ENCODE data around the gene UQCR10. TPM values are rescaled to one million over a fixed set of nuclear protein-coding genes. Genes with fewer than 3 reads are reported as not detected.
"Not testable (repeated sequence)": the region's sequence is repeated elsewhere in the genome, so short reads cannot be mapped to it uniquely, and the experiment has no call there.

UQCR10 gene
- polyA plus RNA-seq, 4 donors: 141 to 159 (median 154) TPM

DNA sequence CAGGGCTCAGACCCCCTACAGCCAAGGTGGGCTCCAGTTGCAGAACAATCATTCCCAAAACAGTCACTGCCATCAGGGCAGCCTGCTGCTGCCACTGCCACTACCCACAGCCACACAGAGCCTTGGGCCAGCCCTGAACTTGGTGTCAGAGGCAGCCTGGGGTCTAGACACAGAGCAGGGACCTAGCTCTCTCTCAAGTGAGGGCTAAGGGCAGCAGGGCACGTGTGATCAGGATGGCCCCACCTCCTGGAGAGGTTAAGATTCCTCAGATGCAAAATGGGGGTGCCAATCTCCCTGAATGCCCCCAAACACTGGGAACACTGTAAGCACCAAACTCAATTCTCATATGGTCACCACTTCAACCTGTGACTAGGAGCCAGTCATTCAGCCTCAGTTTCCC lies 31.8 kb upstream of the UQCR10 start:
- DNase-seq (ENCODE audit: low read depth in 4 of 4, low spot score in 3 of 4): no peak

DNA sequence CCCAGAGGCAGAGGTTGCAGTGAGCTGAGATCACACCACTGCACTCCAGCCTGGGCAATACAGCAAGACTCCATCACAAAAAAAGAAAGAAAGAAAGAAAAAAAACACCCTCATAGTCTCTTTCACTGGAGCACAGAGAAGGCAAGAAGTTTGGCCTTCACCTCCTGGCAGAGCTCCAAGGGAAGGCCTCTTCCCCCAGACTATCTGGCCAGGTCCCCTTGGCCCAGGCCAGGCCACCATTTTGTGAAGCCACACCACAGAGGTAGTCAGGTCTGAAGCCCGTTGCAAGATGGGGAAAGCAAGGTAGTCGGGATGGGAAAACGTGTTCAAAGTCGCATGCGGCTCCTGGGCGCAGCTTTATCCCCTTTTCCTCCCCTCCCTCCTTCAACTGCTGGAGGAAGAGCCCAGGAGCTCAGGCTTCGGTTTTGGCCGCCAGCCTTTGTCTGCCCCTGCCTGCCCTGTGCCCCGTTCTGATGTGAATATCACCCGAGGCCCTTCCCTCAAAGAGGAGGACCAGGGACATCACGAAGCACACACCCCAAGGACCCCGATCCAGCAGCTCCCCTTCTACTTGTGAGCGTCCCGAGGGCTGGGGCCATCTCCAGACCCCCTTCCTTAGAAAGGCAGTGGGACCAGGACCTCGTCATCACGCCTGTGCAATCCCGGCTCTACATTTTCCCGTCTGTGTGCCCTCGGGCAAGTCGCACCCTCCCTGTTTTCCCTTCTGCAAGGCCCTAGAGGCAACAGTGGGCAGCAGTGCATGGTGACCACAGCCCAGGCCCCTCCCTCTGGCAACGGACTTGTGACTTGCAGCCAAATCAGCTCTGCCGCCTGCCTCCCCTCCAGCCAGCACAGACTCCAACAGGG lies 29.7 kb upstream of the UQCR10 start:
- DNase-seq (ENCODE audit: low read depth in 4 of 4, low spot score in 3 of 4): no peak

DNA sequence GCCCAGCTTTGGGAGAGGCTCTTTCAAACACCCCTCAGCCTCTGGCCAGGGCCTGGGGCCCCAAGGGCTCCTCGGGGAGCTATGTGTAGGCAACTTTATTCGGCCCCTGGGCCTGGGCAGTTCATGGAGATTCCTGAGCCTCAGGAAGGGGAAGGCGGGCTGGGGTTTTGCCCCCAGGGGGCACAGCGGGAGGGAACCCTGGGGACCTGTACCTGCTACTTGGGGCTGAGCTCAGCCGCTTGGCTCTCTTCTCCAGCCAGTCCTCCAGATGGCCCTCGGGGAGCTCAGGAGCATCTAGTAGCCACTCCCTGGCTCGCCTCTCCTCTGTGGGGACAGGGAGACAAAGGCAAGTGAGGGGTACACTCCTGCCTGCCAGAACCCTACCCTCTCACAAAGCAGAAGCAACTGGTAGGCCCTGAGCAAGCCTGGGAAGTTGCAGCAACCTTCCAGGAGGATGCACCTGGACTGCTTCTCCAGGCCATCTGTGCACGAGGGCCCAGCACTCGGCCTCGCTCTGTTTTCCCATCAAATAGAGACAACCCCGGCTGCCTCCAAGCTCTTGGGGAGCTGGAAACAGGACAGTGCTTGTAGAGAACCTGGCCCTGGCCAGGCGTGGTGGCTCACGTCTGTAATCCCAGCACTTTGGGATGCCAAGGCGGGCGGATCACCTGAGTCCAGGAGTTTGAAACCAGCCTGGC lies 28.9 kb upstream of the UQCR10 start:
- no peak for DNase-seq (ENCODE audit: low read depth in 4 of 4, low spot score in 3 of 4)

DNA sequence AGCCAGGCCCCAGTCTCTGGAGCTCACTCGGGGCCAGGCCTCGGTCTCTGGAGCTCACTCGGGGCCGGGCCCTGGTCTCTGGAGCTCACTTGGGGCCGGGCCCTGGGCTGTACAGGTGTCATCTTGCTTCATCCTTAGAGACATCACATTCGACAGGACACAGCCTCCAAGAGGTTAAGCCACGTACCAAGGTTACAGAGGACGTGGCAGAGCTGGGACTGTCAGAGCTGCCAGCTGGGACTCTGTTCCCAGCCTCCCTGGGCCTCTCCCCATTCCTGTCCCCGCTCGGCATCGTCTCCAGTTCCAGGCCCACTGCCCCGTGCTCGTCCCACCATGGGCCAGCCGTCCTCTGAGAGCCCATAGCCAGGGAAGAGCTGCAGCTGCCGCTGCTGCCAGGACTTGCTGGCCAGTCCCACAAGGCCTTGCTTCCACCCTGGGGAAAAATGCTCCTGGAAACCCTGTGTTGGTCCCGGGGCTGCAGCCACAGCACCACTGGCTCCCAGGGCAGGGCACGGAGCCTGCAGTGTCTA lies 27.8 kb upstream of the UQCR10 start:
- DNase-seq (ENCODE audit: low read depth in 4 of 4, low spot score in 3 of 4): no peak

DNA sequence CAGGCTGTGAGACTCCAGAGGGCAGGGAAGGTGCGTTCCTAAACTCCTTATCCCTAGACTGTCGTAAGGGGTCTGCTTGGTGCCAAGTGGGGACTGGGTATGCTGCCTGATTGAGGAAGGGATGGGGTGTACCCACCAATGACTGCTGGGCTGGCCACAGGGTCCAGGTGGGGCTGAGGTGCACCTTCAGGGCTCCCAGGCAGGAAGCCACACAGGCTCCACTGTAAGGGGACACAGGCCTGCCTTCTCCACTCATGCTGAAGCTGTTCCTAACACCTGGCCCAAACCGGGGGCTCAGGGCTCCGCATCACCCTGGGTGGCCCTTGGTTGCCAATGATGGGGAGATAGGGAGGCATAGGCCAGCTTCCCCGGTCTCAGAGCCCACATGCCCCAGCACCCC lies 27.0 kb upstream of the UQCR10 start:
- DNase-seq (ENCODE audit: low read depth in 4 of 4, low spot score in 3 of 4): no peak

DNA sequence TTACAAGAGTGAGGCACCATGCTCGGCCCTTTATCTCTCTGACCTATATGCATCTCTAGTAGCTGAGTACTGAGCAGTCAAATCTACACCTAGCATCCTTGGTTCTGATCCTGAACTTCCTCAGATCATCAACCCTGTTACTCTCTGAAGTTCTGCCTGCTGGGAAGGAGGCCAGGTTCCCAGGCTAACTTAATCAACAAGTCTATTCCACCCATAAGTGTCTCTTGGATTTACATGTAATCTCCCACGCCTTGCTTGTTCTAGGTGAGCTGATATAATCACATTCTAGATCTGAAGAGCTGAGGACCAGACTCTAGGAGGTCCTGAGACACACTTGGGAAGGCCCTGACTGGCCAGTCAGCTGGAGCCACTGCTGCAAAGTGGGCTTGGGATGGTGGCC lies 25.2 kb upstream of the UQCR10 start:
- DNase-seq (ENCODE audit: low read depth in 4 of 4, low spot score in 3 of 4): no peak

DNA sequence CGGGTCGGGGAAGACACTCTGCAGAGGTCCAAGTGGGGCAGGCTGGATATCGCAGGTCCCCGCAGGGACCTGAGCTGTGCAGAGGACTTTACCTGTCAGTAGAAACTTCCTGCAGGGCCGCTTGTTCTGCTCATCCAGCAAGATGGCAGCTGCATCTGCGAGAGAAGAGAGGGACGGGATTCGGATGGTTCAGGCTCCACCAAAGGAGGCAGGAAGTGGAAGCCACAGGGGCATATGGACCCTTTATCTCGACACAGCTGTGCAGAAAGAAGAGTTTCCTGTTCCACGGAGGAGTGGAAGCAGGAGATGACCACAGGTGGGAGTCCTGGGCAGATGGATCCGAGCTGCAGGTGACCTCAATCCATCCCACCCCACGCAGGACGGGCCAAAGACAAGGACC lies 24.8 kb upstream of the UQCR10 start:
- DNase-seq (ENCODE audit: low read depth in 4 of 4, low spot score in 3 of 4): no peak

DNA sequence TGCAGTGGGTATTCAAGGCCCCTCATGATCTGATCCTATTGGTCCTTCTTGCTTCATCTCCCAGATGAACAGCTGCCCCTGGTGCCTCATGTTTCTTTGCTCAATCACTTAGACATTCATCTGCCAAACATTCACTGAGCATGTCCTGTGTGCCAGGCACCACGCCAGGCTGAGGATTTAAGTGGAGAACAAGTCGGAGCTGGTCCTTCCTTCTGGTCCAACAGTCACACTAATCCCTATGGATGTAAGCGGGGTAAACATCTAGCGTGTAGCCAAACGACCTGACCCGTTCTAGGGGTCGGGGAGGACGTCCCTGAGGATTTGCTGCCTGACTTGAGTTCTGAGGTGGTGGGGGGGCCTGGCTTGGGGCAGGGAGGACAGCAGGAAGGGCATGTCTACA lies 22.3 kb upstream of the UQCR10 start:
- no peak for DNase-seq (ENCODE audit: low read depth in 4 of 4, low spot score in 3 of 4)

DNA sequence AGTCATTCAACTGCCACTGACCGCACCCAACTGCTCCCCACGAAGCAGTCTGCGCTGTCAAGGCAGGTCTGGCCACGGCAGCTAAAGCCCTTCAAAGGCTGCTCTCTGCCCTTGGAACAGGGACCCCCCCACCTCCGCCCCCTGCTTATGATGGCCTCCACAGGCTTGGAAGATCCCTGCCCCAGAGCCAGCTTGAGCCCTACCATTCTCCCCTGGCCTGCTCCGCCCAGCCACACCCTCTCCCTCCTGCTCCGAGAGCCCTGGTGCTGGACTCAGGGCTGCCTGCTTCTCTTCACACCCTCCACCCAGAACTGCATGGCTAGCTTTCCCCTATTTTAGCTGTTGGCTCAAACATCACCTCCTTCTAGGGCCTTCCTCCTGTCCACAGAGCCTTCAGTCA lies 19.3 kb upstream of the UQCR10 start:
- DNase-seq (ENCODE audit: low read depth in 4 of 4, low spot score in 3 of 4): no peak

DNA sequence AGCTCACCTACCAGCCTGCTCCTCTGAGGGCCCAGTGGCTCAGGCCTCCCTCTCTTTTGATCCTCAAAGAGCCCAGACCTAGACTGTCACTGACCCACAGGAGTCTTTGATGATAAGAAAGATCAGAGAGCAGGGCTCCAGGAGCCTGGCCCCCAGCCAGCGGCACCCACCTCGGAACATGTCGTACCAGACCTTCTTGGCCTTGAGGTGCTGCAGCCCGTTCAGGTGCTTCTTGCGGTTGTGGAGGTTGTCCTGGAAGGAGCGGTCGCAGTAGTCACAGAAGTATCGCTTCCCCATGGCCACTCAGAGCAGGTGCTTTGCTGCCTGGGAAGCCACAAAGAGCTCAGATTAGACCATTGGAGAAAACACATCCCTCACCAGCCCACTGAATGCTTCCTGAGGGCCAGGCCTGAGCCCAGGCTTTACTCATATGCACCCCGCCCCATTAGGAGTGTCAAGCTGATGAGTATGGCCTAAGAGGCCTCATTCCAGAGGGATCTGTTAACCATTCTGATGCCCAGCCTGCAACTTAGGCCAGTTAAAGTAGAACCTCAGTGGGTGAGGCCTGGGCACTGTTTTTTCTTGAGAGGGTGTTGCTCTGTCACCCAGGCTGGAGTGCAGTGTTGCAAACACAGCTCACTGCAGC lies 18.8 kb upstream of the UQCR10 start:
- DNase-seq (ENCODE audit: low read depth in 4 of 4, low spot score in 3 of 4): no peak

DNA sequence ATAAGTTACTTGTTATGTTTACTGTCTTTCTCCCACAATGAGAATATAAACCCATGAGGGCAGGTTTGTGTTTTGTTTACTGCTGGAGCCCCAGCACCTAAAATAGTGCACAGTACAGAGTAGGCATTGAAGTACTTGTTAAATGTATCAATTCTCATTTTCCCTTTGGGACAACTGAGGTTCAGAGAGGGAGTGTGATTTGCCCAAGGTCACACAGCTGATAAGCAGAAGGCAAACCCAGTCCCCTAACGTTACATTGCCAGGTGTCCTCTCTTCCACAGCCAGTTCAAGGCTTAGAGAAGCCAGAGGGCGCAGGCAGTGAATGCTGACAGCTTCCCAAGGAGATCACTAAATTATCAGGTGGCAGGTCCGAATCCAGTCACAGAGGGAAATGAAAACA lies 17.1 kb upstream of the UQCR10 start:
- no peak for DNase-seq (ENCODE audit: low read depth in 4 of 4, low spot score in 3 of 4)

DNA sequence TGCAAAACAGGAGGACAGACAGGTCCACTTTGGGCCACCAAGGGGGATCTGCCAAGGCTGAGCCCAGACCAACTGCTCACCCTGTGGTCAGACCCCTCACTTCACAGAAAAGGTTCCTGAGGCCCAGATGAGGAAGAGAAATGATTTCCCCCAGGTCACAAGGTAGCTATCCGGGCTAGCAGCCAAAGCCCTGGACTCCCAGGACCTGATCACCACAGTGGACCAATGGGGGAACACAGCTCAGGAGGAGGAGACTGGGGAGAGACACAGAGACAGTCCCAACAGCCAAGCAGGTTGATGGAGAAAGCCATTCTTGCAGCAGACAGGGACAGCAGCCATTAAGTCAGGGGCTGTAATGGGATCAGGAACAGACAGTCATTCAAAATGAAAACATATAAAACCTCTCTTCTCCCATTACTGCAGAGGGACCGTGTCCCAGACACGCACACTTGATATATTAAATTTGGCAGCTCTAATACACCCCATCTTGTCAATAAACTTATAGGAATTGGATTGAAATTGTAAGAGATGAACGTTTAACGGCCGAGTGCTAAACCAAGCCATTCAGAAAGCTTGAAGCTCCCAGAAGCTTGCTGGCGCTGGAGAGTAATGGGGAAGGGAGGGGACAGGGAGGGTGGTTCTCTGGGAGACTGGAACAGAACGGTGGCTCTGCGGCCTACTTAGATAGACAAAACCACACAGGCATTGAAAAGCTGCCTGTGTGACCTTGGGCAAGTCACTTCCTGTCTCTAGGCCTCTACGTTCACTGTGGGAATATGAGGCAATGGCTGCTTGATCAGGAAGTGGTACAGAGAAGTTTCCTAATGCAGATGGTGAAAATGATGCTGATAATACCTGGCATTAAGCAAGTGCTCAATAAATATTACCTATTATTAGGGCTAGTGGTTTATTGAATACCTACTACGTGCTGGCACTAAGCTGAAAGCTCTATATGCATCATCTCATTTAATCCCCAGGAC lies 16.3 kb upstream of the UQCR10 start:
- DNase-seq (ENCODE audit: low read depth in 4 of 4, low spot score in 3 of 4): no peak

DNA sequence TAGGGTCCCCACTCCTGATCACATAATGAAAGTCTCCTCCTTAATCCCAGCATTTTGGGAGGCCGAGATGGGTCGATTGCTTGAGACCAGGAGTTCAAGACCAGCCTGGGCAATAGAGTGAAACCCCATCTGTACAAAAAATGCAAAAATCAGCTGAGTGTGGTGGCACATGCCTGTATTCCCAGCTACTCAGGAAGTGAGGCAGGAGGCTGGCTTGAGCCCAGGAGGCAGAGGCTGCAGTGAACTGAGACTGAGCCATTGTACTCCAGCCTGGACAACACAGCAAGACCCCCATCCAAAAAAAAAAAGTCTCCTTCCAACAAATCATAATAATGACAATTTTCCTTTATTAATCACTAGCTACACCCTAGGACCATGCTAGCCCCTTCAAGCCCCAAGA lies 15.5 kb upstream of the UQCR10 start:
- no peak for DNase-seq (ENCODE audit: low read depth in 4 of 4, low spot score in 3 of 4)

DNA sequence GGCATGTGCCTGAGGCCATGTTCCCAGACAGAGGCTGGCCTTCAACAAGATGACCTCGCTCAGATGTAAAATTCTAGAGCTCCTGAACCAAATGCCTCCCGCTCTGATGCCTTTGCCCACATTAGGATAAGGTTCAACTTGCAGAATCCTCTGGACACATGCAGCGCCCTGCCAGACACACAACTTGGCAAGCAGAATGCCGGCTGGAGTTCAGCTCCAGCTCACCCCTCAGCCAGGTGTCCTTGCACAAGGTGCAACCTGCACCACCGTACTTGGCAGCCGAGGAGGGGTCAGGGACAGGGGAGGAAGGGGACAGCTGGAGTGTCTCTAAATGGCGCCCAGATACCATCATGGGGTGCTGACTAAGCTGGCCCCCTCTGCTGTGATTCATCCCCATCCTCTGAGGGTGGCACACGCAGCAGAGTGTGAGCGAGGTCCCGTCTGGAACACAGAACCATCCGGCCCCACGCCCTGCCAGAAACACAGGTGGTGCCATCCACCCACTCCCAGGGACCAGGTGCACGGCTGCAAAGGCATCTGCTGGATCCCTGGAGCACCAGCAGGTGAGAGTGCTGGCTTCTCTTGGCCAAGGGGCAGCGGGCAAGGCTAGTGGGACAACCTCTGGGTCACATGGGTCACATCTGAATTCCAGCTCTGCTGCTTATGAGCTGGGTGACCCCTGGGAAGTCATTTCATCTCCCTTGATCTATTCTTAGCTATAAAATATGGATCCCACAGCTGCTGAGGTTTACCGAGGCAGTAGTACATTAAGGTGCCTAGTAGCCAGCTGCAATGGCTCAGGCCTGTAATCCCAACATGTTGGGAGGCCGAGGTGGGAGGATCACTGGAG lies 13.1 kb upstream of the UQCR10 start:
- no peak for DNase-seq (ENCODE audit: low read depth in 4 of 4, low spot score in 3 of 4)

DNA sequence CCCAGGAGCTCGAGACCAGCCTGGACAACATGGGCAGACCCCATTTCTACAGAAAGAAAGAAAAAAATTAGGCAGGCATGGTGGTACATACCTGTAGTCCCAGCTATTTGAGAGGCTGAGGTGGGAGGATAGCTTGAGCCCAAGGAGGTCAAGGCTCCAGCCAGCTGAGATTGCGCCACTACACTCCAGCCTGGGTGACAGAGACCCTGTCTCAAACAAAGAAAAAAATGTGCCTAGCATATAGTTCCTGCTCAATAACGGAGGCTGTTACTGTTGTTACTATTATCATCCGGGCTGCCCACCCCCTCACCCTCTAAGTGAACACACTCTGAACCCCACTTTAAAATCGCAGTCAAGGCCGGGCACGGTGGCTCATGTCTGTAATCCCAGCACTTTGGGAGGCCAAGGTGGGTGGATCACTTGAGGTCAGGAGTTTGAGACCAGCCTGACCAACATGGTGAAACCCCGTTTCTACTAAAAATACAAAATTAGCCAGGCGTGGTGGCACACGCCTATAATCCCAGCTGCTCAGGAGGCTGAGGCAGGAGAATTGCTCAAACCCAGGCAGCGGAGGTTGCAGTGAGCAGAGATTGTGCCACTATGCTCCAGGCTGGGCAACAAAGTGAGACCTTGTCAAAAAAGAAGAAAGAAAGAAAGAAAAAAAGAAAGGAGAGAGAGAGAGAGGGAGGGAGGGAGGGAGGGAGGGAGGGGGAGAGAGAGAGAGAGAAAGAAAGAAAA lies 12.3 kb upstream of the UQCR10 start:
- DNase-seq (ENCODE audit: low read depth in 4 of 4, low spot score in 3 of 4): not testable (repeated sequence)

DNA sequence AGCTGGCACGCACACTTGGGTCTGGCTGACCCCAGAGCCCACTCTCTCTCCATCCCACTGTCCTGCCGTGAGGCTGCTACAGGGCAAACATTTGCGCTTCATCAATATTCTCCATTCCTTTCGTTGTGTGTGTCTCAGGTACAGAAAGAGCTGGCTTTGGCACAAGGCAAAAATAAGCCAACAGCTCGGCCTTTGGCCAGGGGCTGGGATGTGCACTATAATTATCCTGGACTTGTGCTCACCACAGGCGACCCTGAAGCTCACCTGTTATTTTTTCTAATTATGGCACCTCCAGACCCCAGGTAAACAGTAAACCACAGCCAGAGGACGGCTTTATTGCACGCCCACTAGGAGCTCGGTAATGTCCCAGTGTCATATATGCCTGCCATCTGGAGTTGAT lies 11.3 kb upstream of the UQCR10 start:
- no peak for DNase-seq (ENCODE audit: low read depth in 4 of 4, low spot score in 3 of 4)

DNA sequence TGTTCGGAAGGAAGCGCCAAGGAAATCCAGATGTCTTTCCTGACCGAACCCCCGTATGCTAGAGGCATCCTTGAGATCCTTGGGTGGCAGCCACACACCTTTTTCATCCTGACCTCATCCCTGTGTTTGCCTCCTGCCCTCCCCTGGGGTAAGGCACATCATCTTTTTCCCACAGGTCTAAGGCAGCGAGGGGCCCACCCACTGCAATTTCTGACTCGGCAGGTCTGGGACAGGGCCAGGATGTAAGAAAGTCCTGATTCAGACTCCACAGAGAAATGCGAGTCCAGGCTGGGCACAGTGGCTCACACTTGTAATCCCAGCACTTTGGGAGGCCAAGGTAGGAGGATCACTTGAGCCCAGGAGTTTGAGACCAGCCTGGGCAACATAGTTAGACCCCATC lies 10.8 kb upstream of the UQCR10 start:
- no peak for DNase-seq (ENCODE audit: low read depth in 4 of 4, low spot score in 3 of 4)

DNA sequence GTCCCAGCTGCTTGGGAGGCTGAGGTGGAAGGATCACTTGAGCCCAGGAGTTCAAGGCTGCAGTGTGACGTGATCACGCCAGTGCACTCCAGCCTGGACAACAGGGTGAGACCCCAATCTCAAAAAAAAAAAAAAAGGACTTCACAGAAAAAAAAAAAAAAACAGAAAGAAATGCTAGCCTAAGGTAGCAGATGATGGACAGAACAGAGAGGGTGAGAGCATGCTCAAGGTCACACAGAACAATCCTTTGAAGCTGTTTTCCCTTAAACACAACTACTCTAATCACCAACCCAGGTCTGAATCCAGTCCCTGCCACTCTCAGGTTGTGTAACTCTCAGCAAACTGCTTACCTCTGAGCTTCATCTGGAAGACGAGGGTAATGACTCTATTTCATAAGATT lies 10.1 kb upstream of the UQCR10 start:
- no peak for DNase-seq (ENCODE audit: low read depth in 4 of 4, low spot score in 3 of 4)

Data from right renal pelvis (tissue), 4 donors.